GM12864 (cell line): ENCODE measurements around the gene ACTL10.
"Not testable (repeated sequence)": the region's sequence is repeated elsewhere in the genome, so short reads cannot be mapped to it uniquely, and the experiment has no call there.

Experiments used
- DNase-seq: peaks from one replicate; pipeline ENCODE4 v3.0.0-alpha.2; 2011; ENCODE audit warnings: low read depth
- H3K4me3 ChIP-seq: 2 replicates; pipeline ENCODE4 v1.5.1; 2011; ENCODE audit warnings: mild to moderate bottlenecking, low read depth, low read length, control low read depth
- CTCF ChIP-seq: IDR thresholded peaks from 2 replicates; pipeline ENCODE4 v1.5.1; 2011; ENCODE audit warnings: low read depth, mild to moderate bottlenecking, moderate library complexity, low read length, control low read depth, inconsistent platforms; ENCODE audit errors: missing control alignments

Gene ACTL10

GRCh38 chr20:33644313-33645071 is 22.3 kb upstream of the ACTL10 start:
- no peak for TF ChIP-seq CTCF
- no peak for DNase-seq
- H3K4me3 ChIP-seq, result no peak overlapping the region

- no peak for DNase-seq
- H3K4me3 ChIP-seq, result no peak overlapping the region
- TF ChIP-seq CTCF, result no peak
Observed at GRCh38 chr20:33645072-33645358, 21.7 kb upstream of the ACTL10 start.

GRCh38 chr20:33645396-33645795 is 21.3 kb upstream of the ACTL10 start:
- no peak for DNase-seq
- no peak overlapping the region for H3K4me3 ChIP-seq
- no peak for TF ChIP-seq CTCF

- DNase-seq, result no peak
- H3K4me3 ChIP-seq, result no peak overlapping the region
- TF ChIP-seq CTCF, result no peak
Observed at GRCh38 chr20:33646191-33646590, 20.6 kb upstream of the ACTL10 start.

- H3K4me3 ChIP-seq, DNase-seq: not testable (repeated sequence)
Observed at GRCh38 chr20:33646959-33647602, 19.7 kb upstream of the ACTL10 start.

- no peak for DNase-seq
- no peak for TF ChIP-seq CTCF
- H3K4me3 ChIP-seq, result no peak overlapping the region
Observed at GRCh38 chr20:33647603-33648395, 18.9 kb upstream of the ACTL10 start.

- TF ChIP-seq CTCF, result no peak
- no peak for DNase-seq
- H3K4me3 ChIP-seq, result no peak overlapping the region
Observed at GRCh38 chr20:33648396-33649004, 18.2 kb upstream of the ACTL10 start.
